PC-9 (cell line): ENCODE measurements around the gene MAGI1. TPM values are rescaled to one million over a fixed set of nuclear protein-coding genes. Genes with fewer than 3 reads are reported as not detected.
A peak's percentile ranks its signal among the peaks of the same experiment; 100 is the strongest.

ENCODE experiments used
- BruUV-seq: library from RNA; stranded (reverse); fragments of 400-500 nt; replicated peaks from 2 replicates; lab custom pipeline; 2021; lab: Mats Ljungman, UMichigan
- CTCF ChIA-PET: fragments of 300-600 bp; sonication (Branson Sonifier 250); formaldehyde crosslinking; loops from one replicate; lab custom pipeline; 2022; ENCODE audit warnings: antibody characterized with exemption; lab: Charles Lee
- POLR2A ChIA-PET: fragments of 300-600 bp; sonication (Branson Sonifier 250); formaldehyde crosslinking; loops from one replicate; lab custom pipeline; 2022; ENCODE audit warnings: antibody characterized with exemption; ENCODE audit not compliant: unreplicated experiment; lab: Charles Lee
- DNase-seq, 2 experiments: peaks; one replicate each; pipeline versions ENCODE4 v3.0.0 to v3.0.0-alpha.2; 2015 to 2022; ENCODE audit warnings: mixed read lengths in 1 of 2
- H2AFZ ChIP-seq: fragments of 200-600 bp; sonication (generic); 2 replicates; pipeline ENCODE4 v1.8.1; 2017; ENCODE audit warnings: antibody characterized with exemption
- H3F3A ChIP-seq: fragments of 200-600 bp; sonication (generic); 2 replicates; pipeline ENCODE4 v1.8.1; 2017; ENCODE audit warnings: antibody characterized with exemption, mild to moderate bottlenecking, low read depth; ENCODE audit not compliant: insufficient read depth
- H3K27ac ChIP-seq: fragments of 200-600 bp; sonication (generic); 2 replicates; pipeline ENCODE4 v1.6.1; 2016; ENCODE audit warnings: mixed run types
- H3K27me3 ChIP-seq: fragments of 200-600 bp; sonication (generic); 2 replicates; pipeline ENCODE4 v1.6.1; 2016; ENCODE audit warnings: low read depth, mixed run types; ENCODE audit not compliant: insufficient read depth
- H3K36me3 ChIP-seq: fragments of 200-600 bp; sonication (generic); 2 replicates; pipeline ENCODE4 v1.6.1; 2016; ENCODE audit warnings: low read depth, mixed run types
- H3K4me1 ChIP-seq: fragments of 200-600 bp; sonication (generic); replicated peaks from 2 replicates; pipeline ENCODE4 v1.6.1; 2016; ENCODE audit warnings: mixed run types; ENCODE audit not compliant: insufficient read depth
- H3K4me2 ChIP-seq: fragments of 200-600 bp; sonication (generic); 2 replicates; pipeline ENCODE4 v1.6.1; 2017; ENCODE audit warnings: mixed run types
- H3K4me3 ChIP-seq: fragments of 200-600 bp; sonication (generic); 2 replicates; pipeline ENCODE4 v1.6.1; 2016; ENCODE audit warnings: mixed run types
- H3K79me2 ChIP-seq: fragments of 200-600 bp; sonication (generic); 2 replicates; pipeline ENCODE4 v1.6.1; 2017; ENCODE audit warnings: low read depth, mixed run types
- H3K9me2 ChIP-seq: fragments of 200-600 bp; sonication (generic); 2 replicates; pipeline ENCODE4 v1.8.1; 2017; ENCODE audit warnings: mild to moderate bottlenecking; ENCODE audit not compliant: insufficient read depth
- H3K9me3 ChIP-seq: fragments of 200-600 bp; sonication (generic); 2 replicates; pipeline ENCODE4 v1.8.1; 2016; ENCODE audit warnings: low read depth; ENCODE audit not compliant: insufficient read depth
- H4K20me1 ChIP-seq: fragments of 200-600 bp; sonication (generic); 2 replicates; pipeline ENCODE4 v1.8.1; 2017; ENCODE audit not compliant: insufficient read depth
- EZH2 ChIP-seq: fragments of 200-600 bp; sonication (generic); IDR thresholded peaks from 2 replicates; pipeline ENCODE4 v1.8.0; 2017; ENCODE audit warnings: antibody characterized with exemption, low read depth
- intact Hi-C: fragments of 100-400 bp; cut with micrococcal nuclease; formaldehyde crosslinking; loops from one replicate; pipeline ENCODE4 v1.10.0; 2022; ENCODE audit not compliant: unreplicated experiment
- total RNA-seq: library from RNA; stranded (reverse); gene quantifications from 2 replicates; pipeline ENCODE4 v1.2.3, GENCODE V29; 2021
- TF ChIP-seq, protein P1 (sequence below): fragments of 200-600 bp; sonication (generic); conservative IDR thresholded peaks from 2 replicates; pipeline ENCODE4 v1.6.1; 2017; ENCODE audit warnings: mixed run types, antibody characterized with exemption, mild to moderate bottlenecking, moderate library complexity

The MAGI1 gene
- total RNA-seq, 1 experiment from 2014 or later: 23.3 TPM

DNA sequence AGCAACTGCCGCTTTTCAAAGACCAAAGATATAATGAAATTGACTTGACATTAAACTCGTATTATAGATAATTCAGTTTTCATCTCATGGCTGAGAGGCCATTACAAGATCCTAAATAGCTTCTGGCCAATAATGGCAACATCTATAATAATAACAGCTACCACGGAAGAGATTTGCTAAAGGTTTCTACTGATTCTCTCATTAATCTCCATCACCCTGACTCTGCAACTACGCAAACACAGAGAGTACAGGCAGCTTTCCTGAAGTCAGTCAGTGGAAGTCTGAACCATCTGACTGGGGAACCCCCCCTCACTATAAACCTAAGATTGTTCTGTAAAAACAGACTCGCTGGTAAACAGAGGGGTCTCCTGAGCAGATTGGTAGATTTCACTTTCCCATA, 257.1 kb downstream of the MAGI1 start:
- Histone ChIP-seq H3F3A (no peaks in the 10 kb centered on the region), H3K4me3 (no peak overlapping the region)
- no TSS peak for BruUV-seq

DNA sequence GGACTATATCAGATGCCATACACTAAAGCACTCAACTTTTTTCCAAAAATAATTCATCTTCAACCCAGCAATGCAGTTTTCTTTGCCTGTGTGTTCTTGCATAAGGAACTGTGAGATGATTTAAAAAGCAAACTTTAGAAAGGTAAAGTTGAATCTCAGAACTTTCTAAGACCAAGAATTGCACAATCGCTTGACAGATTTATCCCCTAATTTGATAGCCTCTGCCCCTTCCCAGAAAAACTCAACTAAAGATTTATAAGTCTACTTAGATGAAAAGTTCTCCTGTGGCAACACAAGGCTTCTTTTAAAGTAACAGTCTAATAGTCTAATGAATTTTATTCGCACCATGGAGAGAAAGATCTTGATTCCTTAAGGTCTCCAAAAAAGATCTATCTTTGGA, 259.3 kb downstream of the MAGI1 start:
- peaks cover 9% of the 10 kb centered on the region for H3K4me1 ChIP-seq
- H3K36me3 ChIP-seq: no peaks in the 10 kb centered on the region
- TF ChIP-seq, protein P1, sequence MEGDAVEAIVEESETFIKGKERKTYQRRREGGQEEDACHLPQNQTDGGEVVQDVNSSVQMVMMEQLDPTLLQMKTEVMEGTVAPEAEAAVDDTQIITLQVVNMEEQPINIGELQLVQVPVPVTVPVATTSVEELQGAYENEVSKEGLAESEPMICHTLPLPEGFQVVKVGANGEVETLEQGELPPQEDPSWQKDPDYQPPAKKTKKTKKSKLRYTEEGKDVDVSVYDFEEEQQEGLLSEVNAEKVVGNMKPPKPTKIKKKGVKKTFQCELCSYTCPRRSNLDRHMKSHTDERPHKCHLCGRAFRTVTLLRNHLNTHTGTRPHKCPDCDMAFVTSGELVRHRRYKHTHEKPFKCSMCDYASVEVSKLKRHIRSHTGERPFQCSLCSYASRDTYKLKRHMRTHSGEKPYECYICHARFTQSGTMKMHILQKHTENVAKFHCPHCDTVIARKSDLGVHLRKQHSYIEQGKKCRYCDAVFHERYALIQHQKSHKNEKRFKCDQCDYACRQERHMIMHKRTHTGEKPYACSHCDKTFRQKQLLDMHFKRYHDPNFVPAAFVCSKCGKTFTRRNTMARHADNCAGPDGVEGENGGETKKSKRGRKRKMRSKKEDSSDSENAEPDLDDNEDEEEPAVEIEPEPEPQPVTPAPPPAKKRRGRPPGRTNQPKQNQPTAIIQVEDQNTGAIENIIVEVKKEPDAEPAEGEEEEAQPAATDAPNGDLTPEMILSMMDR: no peak
- no peak for TF ChIP-seq EZH2
- H2AFZ ChIP-seq: no peak overlapping the region
- no peaks in the 10 kb centered on the region for H3K9me3 ChIP-seq
- no peak for DNase-seq
- ChIA-PET CTCF (no interaction called here), POLR2A (no interaction called here)
- H3K27ac ChIP-seq: 0 out of 2 replicates have a peak overlapping the region, but pooled peaks have one; percentile 26
- H3K9me2 ChIP-seq: no peaks in the 10 kb centered on the region
- no peaks in the 10 kb centered on the region for H4K20me1 ChIP-seq
- H3K27me3 ChIP-seq: no peaks in the 10 kb centered on the region
- H3K4me3 ChIP-seq: no peak overlapping the region
- BruUV-seq: no TSS peak
- intact Hi-C loops: no loop called here
- no peaks in the 10 kb centered on the region for H3F3A ChIP-seq
- H3K79me2 ChIP-seq: no peaks in the 10 kb centered on the region; the same call in 1 of the 2 replicates
- H3K4me2 ChIP-seq: no peak overlapping the region

More for the DNA sequence above, 257.1 kb downstream of the MAGI1 start:
- POLR2A ChIA-PET: no interaction called here
- intact Hi-C loops: no loop called here
- no peak overlapping the region for H3K4me2 ChIP-seq
- no peak for TF ChIP-seq EZH2
- TF ChIP-seq, protein P1: no peak
- H4K20me1 ChIP-seq: no peaks in the 10 kb centered on the region
- no peak overlapping the region for H3K27ac ChIP-seq
- CTCF ChIA-PET: no interaction called here
- no peak for DNase-seq
- no peaks in the 10 kb centered on the region for H3K79me2 ChIP-seq
- peaks cover 9% of the 10 kb centered on the region for H3K4me1 ChIP-seq
- no peaks in the 10 kb centered on the region for H3K27me3 ChIP-seq
- no peak overlapping the region for H2AFZ ChIP-seq
- H3K9me3 ChIP-seq: no peaks in the 10 kb centered on the region
- H3K36me3 ChIP-seq: no peaks in the 10 kb centered on the region
- H3K9me2 ChIP-seq: no peaks in the 10 kb centered on the region

DNA sequence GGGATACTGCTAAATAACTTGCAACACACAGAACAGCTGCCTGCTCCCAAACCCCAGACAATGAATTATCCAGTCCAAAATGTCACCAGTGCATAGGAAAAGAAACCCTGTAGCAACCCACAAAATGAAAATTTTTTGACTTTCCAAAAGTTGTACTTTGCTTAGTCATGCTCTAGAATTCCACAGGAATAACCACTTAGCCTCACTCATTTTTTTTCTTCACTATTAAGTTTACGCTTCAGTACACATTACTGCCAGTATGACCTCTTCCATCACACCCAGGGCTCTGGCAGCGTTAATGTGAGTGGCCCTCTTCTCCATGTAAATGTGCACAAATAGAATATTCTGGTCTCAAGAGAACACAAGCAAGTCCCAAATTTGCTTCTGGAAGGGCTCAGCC, 259.8 kb downstream of the MAGI1 start:
- H3K4me2 ChIP-seq: peak overlapping the region; percentile 4; the same call in 1 of the 2 replicates
- intact Hi-C loops: no loop called here
- H3K4me1 ChIP-seq: peaks cover 9% of the 10 kb centered on the region
- peak overlapping the region; percentile 26; the same call in 1 of the 2 replicates for H3K27ac ChIP-seq
- ChIA-PET CTCF (no interaction called here), POLR2A (no interaction called here)
- H3F3A ChIP-seq: no peaks in the 10 kb centered on the region
- H3K4me3 ChIP-seq: no peak overlapping the region
- H3K27me3 ChIP-seq: no peaks in the 10 kb centered on the region
- no TSS peak for BruUV-seq
- no peaks in the 10 kb centered on the region; the same call in 1 of the 2 replicates for H3K79me2 ChIP-seq
- no peaks in the 10 kb centered on the region for H3K9me2 ChIP-seq
- DNase-seq: no peak
- no peaks in the 10 kb centered on the region for H4K20me1 ChIP-seq
- H3K9me3 ChIP-seq: no peaks in the 10 kb centered on the region
- H2AFZ ChIP-seq: no peak overlapping the region
- TF ChIP-seq, protein P1: no peak
- TF ChIP-seq EZH2: no peak
- no peaks in the 10 kb centered on the region for H3K36me3 ChIP-seq
